GM11168 (cell line): Measurements from ENCODE around the gene MAP3K9.

Experiments
- in situ Hi-C: fragments of 300-500 bp; cut with MboI; formaldehyde crosslinking; loops from one replicate; pipeline ENCODE4 v1.12.0; 2022; ENCODE audit warnings: low sequenced_read_pairs; ENCODE audit not compliant: unreplicated experiment

Gene MAP3K9

GRCh38 chr14:70791971-70792370, 17.3 kb downstream of the MAP3K9 start:
- in situ Hi-C loops = no loop called here

DNA sequence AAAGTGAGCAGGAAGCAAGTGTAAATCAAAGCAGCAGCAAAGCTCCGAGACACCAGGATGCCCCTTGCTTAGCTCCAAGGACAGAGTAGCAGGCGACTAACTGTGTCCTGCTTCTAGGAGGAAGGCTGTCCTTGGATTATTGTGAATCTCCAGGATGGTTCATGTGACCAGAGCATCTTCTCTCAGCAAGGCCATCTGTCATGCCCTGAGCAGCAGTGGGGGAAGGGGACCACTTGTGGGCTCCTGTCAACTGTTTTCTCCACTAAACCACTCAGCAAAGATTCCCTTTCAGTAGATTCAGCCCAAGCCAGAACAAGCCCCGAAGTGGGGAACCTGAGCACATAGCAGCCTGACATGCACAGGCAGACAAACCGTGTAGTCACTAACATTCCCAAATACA, 19.4 kb downstream of the MAP3K9 start:
- in situ Hi-C loops = no loop called here

GRCh38 chr14:70789361-70789760, 20.0 kb downstream of the MAP3K9 start:
- in situ Hi-C loops = no loop called here

- in situ Hi-C loops = no loop called here
Measured at GRCh38 chr14:70788898-70789297, 20.4 kb downstream of the MAP3K9 start.

- in situ Hi-C loops = no loop called here
Measured at GRCh38 chr14:70785556-70785955, 23.8 kb downstream of the MAP3K9 start.

DNA sequence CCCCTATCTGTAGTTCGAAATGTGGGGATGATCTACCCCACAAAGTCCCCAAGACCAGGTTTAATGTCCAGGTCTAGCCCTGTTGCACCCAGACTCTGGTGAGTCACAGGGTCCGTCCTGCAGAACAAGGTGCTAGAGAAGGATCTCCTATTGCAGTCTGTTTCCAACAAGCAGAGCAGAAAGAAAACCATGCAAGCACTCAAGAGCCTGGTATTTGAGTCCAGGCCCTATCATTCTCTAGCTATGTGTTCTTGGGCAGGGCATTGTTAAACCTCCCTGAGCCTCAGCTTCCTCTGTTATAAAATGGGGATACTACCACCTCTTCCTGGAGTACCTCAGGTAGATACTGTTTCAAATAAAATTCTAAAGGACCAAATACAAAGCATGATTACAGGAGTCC, 24.4 kb downstream of the MAP3K9 start:
- in situ Hi-C loops = no loop called here

DNA sequence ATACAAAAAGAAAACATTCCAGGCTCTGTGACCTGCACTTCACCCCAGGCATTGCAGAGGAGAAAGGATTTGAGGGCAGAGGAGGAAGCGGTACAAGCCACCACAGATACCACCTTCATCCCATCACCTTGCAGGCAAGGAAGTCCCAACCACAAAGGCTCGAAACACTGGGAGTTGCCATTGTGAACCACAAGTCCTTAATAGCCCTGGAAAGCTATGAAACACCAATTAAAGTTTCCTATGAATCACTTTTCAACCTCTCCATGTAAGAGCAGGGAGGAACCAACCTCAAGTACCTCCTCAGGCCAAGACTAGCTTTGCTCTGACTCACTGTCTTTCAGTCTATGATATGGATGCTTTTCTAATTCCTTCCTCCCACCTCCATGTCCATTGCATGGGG, 27.0 kb downstream of the MAP3K9 start:
- in situ Hi-C loops = no loop called here

DNA sequence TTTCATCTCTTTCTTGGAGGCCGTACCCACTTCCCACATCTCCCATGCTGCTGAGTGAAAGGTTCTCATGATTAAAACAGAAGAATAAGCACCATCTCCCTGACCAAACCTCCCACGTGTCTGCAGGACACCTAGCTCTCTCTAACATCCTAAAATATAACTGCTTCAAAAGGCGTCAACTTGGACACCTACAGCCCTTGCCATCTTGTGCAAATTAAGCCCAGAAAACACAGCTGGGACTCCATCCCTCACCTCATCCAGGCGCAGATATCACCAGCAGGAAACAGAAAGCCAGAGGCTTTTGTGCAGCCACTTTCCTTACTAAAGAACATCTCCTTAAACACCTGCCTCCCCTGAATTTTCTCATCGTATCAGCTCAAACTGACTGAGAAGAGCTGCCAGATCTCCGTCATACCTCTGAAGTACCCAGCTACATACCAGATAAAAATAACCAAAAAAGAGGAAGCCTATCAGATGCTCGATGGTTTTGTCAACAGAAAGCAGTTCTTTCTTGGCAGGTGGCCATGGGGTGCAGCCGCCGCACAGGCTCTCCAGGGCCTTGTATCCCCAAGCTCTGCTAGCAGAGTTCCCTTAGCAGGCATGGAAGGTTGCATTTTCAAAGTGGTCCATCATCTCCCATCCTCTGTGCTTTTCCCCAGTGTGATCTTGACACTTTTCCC, 28.8 kb downstream of the MAP3K9 start:
- in situ Hi-C loops = no loop called here

DNA sequence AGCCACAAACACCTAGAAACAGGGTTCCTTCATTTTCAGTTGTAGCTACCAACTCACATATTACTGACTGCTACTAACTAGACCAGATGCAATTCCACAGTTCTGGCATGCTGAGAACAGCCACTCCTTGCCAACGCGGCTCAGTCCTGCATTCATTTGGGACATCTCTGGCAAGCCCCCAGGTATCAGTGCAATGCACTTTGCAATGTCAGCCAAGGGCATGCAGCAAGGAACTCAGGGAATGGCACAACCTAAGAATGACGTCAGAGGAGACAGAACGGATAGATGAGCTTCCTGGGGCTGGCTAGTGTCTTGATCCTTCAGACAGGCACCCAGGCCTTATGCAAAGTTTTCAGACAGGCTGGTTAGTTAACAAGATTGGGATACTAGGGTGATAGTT, 29.6 kb downstream of the MAP3K9 start:
- in situ Hi-C loops = no loop called here

GRCh38 chr14:70776197-70776596, 33.1 kb downstream of the MAP3K9 start:
- in situ Hi-C loops = no loop called here

GRCh38 chr14:70773182-70773862, 36.0 kb downstream of the MAP3K9 start:
- in situ Hi-C loops = no loop called here

- in situ Hi-C loops = no loop called here
Measured at GRCh38 chr14:70771781-70772212, 37.5 kb downstream of the MAP3K9 start.

DNA sequence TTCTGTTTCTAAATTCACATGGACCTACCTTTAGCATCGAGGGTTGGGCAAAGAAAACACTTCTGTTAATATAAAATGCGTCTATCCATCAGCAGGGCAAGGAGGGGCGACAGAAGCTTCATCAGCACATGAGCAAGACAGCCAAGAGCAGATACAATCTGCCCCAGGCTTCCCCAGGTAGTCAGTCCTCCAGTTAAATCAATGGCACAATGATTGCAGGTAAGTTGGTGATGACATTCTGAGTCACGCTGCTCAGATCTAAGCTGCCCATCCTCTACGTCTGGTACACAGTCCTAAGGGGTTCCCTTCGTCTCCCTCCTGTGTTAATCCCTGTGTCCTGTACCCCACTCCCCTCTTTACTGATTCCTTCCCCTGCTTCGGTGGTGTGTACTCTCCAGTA, 38.8 kb downstream of the MAP3K9 start:
- in situ Hi-C loops = no loop called here

DNA sequence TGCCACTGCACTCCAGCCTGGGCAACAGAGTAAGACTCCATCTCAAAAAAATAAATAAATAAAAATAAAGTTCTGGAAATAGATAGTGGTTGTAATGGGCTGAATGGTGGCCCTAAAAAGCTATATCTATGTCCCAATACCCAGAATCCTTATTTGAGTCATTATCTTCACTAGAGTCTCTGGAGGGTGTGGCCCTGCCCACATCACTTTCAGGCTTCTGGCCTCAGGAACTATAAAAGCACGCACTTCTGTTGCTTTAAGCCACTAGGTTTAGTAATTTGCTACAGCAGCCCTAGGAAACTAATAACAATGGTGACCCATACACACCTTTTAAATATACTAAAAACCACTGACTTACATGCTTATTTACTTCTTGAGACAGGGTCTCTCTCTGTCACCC, 49.9 kb downstream of the MAP3K9 start:
- in situ Hi-C loops = no loop called here

- in situ Hi-C loops = no loop called here
Measured at GRCh38 chr14:70755655-70756054, 53.7 kb downstream of the MAP3K9 start.

GRCh38 chr14:70754991-70755390, 54.3 kb downstream of the MAP3K9 start:
- in situ Hi-C loops = no loop called here

DNA sequence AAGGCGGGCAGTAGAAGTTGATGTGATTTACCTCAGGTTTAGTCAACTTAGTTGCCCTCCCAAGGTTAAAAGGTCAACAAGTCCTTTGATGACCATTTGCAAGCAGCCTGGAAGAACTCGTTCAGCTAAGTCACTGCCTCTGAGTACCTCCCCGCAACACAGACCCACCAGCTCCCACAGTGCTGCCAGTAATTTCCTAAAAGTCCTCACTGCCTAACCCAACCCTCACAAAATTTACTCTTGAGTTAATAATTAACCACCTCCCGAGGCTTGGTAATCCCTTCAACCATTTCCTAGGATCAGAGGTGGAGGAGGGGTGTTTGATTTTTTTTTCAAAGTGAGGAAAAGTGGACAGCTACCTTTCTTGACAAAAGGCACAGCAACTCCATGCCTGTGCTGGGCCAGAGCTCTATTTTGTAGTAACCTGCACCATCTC, 55.8 kb downstream of the MAP3K9 start:
- in situ Hi-C loops = no loop called here

DNA sequence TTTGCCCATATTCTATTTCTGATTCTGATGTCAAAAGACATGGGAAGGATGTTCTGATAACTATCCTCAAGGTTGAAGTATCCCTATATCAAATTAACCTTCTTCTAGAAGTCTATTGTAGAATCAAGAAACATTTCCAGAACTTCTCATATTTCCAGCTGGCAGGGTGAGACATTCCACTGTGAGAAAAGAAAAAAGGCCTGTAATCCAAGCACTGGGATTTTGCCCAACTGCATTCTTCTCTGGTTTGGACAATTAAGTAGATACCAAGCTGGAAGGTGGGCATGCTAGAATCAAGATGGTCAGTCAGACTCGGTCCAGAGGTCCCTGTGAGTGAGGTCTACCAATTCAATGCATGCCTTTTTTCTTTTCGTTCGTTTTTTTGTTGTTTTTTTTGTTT, 60.9 kb downstream of the MAP3K9 start:
- in situ Hi-C loops = no loop called here

DNA sequence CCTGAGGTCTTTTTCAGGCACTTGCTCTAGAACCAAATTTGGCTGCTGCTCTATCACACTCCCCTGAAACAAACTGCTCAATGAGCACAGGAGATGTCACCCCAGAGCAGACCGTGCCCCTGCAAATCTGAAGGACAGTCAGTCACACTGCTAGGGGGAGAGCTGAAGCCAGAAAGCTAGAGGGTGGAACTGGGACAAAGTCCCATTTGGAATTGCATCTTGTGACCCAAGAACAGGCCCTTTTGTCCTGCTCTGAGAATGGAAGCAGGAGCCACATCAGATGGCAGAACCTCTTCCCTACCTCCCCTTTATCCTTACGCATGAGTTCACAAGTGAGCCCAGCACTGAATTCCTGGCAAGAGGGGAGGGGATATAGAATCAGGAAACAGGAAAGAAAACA, 64.7 kb downstream of the MAP3K9 start:
- in situ Hi-C loops = no loop called here

DNA sequence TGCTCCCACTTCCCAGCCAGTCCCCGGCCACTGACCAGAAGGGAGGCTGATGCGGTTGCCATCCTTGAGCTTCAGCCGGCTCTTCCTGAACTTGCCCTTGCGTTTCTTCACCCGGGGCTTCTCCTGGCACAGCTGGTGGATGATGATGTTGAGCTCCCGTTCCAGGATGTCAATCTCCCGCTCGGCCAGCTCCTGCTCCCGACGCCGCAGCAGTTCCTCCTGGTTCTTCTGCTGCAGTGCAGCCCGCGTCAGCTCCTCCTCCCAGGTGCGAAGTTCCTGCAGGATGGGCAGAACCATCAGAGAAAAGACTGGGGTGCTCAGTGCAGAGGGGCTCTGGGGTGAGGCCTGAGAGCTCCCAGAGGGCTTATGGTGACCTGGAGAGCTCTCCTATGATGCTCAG, 67.0 kb downstream of the MAP3K9 start:
- in situ Hi-C loops = no loop called here

DNA sequence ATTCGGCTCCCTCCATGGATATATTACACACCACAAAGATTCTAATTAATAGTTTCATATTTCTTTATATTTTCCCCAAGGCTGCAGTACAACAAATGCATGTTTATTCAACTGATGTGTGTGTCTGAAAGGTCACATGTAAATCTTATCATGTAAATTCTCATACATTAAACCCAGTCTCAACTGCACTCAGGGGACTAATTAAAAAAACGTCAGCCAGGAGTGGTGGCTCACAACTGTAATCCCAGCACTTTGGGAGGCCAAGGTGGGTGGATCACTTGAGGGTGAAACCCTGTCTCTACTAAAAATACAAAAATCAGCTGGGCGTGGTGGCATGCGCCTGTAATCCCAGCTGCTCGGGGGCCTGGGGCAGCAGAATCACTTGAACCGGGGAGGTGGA, 67.8 kb downstream of the MAP3K9 start:
- in situ Hi-C loops = no loop called here

DNA sequence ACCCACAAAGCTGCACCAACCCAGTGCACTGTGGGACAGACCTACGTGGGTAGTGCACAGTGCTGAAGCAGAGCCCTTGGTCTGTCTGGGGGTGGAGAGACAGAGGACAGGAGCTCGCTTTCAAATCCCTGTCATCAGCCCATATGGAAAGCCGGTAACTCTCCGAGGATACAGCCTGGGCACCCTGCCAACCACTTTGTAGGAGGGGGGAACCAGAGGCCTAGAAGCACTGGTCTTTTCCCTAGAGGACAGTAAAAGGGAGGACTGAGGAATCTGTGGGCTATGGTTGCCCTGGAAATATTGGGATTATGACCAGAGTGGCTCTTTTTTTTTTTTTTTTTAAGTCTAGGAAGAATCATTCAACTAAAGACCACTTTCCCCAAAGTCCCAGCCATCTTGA, 74.3 kb downstream of the MAP3K9 start:
- in situ Hi-C loops = no loop called here
